AG04449 (cell line): ENCODE results near the gene COL13A1.

Source experiments
- CTCF ChIA-PET: fragments of 350-600 bp; formaldehyde crosslinking; extraction: SDS; loops from one replicate; lab custom pipeline; 2021; ENCODE audit warnings: antibody characterized with exemption; lab: Yijun Ruan, JAX
- POLR2A ChIA-PET: fragments of 400-600, 350-600 bp; formaldehyde crosslinking; extraction: SDS; loops from one replicate; lab custom pipeline; 2020; ENCODE audit warnings: antibody characterized with exemption, inconsistent platforms; lab: Yijun Ruan, JAX
- DNase-seq: peaks from one replicate; pipeline ENCODE4 v3.0.0-alpha.2; 2010; ENCODE audit warnings: low read depth, low spot score
- H3K4me3 ChIP-seq: 2 replicates; pipeline ENCODE4 v1.5.1; 2011; ENCODE audit warnings: low read depth, mild to moderate bottlenecking, control low read depth, low read length
- TF ChIP-seq, protein P1 (sequence below): IDR thresholded peaks from one replicate; pipeline ENCODE4 v1.5.1; 2011; ENCODE audit warnings: mild to moderate bottlenecking, moderate library complexity, low read length, control low read depth, inconsistent platforms; ENCODE audit not compliant: insufficient read depth; ENCODE audit errors: missing control alignments

Gene COL13A1

DNA sequence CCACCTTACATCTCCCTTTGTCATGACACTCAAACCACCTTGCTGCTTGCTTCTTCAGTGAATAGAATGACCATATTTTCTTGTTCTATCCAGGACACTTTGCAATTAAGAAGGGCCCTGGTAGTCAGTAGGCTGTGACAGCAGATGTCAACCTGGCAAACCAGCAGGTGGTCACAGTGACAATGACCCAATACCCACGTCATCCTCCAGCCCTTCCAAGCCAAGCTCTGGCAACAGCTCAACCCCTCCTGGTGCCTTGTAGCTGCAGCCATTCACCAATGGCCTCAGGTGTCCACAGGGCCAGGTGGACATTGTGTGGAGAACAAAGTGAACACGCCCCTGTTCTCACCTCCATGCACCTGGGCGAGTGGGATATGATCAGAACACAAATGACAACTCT is 163.4 kb downstream of the COL13A1 start:
- ChIA-PET POLR2A (no interaction called here), CTCF (interaction anchor here (0.9 to 2.0 kb wide), 2 partner anchors 12 to 50 kb away, joined by 3 to 7 read pairs; no protein-coding TSS in a partner anchor)
- no peak overlapping the region for H3K4me3 ChIP-seq
- TF ChIP-seq, protein P1, sequence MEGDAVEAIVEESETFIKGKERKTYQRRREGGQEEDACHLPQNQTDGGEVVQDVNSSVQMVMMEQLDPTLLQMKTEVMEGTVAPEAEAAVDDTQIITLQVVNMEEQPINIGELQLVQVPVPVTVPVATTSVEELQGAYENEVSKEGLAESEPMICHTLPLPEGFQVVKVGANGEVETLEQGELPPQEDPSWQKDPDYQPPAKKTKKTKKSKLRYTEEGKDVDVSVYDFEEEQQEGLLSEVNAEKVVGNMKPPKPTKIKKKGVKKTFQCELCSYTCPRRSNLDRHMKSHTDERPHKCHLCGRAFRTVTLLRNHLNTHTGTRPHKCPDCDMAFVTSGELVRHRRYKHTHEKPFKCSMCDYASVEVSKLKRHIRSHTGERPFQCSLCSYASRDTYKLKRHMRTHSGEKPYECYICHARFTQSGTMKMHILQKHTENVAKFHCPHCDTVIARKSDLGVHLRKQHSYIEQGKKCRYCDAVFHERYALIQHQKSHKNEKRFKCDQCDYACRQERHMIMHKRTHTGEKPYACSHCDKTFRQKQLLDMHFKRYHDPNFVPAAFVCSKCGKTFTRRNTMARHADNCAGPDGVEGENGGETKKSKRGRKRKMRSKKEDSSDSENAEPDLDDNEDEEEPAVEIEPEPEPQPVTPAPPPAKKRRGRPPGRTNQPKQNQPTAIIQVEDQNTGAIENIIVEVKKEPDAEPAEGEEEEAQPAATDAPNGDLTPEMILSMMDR: no peak
- no peak for DNase-seq

DNA sequence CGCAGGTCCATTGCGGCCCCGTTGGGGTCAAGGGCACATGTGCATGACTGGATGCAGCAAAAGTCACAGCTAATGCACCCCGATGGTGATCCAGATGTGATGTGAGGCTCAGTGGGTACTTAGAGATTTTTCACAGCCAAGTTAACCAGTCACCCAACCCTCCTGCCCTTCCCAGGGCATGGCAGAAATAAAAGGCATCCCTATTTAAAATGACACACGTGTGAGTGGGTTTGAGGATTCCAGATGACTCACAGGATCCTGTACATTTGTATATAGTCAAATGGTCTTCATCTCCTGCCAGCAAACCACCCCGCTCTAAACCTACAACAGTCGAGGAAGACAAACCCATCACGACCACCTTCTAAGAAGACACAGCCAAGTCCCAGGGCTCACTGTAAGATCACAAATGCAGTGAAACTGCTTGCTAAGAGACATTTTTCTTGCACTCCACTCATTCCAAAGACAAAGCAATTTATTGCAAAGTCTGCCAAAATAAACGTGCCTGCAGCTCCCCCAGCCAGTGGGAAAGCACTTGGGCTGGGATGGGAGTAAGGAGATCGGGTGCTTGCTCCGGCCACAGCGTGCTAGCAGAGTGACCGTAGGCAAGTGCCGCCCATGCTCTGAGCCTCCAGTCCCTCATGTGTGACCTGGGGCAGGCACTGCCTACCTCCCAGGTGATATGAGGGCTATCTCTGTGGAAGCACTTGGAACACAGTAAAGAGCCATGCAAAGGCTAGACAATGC is 164.4 kb downstream of the COL13A1 start:
- DNase-seq: no peak
- TF ChIP-seq, protein P1: no peak
- no peak overlapping the region for H3K4me3 ChIP-seq
- ChIA-PET POLR2A (no interaction called here), CTCF (no interaction called here)

DNA sequence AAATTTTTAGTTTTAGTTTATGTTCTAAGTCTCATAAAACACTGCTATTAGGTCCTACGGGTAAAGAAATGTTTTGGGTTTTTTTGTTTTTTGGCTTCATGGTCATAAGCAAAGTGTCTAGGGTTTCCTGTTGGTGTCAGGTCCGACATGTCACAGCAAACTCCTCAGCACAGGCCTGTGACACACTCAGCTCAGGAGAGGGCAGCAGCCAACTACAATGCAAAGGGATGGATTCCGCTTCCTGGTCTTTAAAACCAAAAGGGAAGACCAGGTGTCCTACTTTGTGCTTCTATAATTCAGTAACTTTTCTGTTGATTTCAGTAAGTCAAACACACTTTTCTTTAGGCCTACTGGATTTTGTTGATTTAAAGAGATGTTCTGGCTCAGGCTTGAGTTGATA is 167.1 kb downstream of the COL13A1 start:
- CTCF ChIA-PET: interaction anchor here (1.7 kb wide), 1 partner anchor 10 kb away, joined by 8 read pairs; no protein-coding TSS in a partner anchor
- TF ChIP-seq, protein P1: peak; percentile 2
- no peak overlapping the region for H3K4me3 ChIP-seq
- POLR2A ChIA-PET: no interaction called here
- no peak for DNase-seq

DNA sequence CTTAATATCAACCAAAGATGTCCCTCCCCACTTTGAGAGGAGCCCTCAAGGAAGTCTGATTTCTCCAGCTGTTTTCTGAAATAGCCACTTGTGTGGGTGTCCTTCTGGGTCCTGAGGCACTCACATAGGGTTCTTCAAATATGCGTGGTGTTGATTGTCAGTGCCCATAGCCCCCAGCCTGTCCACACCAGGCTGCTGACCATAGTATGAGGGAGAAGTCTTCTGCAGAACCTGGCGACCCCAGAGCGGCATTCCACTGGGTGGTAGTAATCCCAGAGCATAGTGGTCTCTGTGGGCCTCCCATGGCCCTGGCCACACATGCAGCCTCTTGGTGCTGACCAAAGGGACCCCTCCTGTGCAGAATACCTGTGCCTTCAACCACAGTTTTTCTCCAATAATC is 168.3 kb downstream of the COL13A1 start:
- ChIA-PET POLR2A (no interaction called here), CTCF (interaction anchor here (2.5 to 2.7 kb wide), 2 partner anchors 11 to 55 kb away, joined by 7 to 35 read pairs; no protein-coding TSS in a partner anchor)
- TF ChIP-seq, protein P1: no peak
- DNase-seq: no peak
- no peak overlapping the region for H3K4me3 ChIP-seq

DNA sequence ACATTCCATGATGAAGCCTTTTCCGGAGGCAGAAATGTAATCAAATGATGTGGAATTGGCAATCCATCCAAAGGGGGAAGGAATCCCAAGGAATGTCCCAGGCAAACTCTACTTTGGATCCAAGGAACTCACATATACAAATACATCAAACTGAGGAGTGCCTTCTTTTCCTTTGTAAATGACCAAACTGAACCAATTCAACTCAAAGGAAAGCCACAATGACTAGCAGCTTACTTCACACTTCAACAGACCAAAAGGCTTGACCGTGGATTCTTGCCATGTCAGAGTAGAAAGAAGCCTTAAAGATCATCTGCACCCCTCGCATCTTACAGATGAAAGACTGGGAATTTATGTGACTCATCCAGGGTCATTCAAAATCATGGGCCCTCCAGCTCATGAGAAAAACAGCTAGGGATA is 171.3 kb downstream of the COL13A1 start:
- TF ChIP-seq, protein P1: no peak
- POLR2A ChIA-PET: no interaction called here
- CTCF ChIA-PET: interaction anchor here (1.0 to 5.3 kb wide), 3 partner anchors 15 to 329 kb away, joined by 3 to 37 read pairs (median 3); no protein-coding TSS in a partner anchor
- no peak for DNase-seq
- H3K4me3 ChIP-seq: no peak overlapping the region

DNA sequence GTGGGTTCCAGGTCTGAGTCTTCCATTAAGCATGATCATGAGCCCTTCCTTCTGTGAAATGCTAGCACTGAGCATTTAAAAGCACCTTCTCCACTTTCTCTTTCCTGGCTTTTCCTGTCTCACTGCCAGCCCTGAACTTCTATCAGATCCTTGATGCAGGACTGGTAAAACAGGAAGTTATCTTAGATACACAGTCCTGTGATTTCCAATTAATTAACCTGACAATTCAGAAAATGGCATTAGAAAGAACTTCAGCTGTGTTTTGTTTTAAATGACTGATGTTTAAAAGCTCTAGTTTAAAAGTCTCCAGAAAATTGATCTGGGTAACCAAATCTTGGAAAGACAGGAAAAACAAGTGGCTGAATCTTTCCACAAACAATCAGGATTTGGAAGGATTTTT is 172.0 kb downstream of the COL13A1 start:
- POLR2A ChIA-PET: no interaction called here
- CTCF ChIA-PET: interaction anchor here (1.0 to 5.3 kb wide), 4 partner anchors 10 to 329 kb away, joined by 3 to 37 read pairs (median 3); no protein-coding TSS in a partner anchor
- no peak overlapping the region for H3K4me3 ChIP-seq
- no peak for DNase-seq
- TF ChIP-seq, protein P1: no peak
